ENCODE measurements around the gene CDK14.

The CDK14 gene

DNA sequence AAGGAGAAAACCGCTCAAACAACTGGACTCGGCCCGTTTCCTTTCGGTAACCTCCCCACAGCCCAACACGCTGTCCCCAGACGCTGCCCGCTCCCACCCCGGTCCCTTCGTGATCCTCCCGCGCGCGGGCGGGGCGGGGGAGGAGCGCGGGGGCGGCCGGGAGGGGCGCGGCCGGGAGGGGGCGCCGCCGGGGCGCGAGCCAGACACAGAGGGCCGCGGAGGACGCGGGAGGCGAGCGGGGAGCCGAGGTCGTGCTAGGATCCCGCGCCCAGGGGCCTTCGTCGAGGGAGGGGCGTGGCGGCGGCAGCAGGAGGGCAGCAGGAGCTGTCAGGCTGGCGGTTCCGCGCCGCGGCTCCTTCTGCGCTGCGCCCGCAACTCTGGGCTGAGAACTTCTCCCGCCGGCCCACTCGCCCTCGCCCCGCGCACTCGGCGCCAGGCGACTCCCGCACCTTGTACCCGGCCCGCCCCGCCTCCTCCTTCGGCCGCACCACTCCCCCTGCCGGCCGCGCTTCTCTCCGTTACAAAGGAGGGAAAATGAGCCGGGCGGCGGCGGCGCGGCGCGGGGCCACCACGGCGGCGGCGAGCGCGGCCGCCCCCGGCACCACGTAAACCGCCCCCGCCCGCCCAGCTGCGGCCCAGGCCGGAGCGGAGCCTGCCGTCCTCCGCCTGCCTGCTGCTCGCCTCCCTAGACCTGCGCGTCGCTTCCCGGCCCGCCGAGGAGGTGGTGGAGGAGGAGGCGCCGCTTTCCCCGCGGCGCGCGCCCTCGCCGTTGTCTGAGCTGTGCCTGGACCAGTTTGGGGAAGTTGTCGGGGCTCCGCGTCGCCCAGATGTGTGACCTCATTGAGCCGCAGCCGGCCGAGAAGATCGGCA, at the start of gene CDK14:
CDK14 (plus strand) TSS at position 521 of the 870 bp plus-strand sequence; CDS start at position 828, 307 bp downstream.
- peak; percentile 82 for DNase-seq (ENCODE audit: low spot score)
- FAIRE-seq: peak; percentile 88

DNA sequence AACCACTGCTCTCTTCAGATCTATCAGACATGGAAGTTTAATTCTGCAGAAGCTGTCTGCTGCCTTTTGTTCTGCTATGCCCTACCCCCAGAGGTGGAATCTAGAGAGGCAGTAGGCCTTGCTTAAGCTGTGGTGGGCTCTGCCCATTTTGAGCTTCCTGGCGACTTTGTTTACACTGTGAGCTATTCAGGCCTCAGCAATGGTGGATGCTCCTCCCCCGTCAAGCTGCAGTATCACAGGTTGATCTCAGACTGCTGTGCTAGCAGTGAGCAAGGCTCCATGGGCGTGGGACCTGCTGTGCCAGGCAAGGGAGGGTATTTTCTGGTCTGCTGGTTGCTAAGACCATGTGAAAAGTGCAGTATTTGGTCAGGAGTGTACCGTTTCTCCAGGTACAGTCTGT, 45.1 kb upstream of the CDK14 start:
- FAIRE-seq (no peak), DNase-seq (ENCODE audit: low spot score) (no peak)

DNA sequence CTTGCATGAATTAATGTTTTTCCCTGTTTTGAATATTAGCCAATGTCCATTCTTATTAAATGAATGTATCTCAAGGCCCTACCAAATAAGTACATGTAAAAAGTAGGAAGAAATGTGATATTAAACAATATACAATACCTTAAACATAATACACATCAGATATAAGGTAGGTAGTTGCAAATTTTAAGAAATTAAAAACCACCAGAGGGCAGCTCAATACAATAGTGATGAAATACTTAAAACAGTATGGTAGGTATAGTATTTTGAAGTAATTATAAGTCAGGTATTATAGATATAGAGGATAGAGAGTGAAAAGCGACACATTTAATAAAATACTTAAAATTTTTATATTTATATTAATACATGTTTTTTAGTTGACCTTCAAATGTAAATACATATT, 43.6 kb upstream of the CDK14 start:
- DNase-seq (ENCODE audit: low spot score) (no peak), FAIRE-seq (no peak)

DNA sequence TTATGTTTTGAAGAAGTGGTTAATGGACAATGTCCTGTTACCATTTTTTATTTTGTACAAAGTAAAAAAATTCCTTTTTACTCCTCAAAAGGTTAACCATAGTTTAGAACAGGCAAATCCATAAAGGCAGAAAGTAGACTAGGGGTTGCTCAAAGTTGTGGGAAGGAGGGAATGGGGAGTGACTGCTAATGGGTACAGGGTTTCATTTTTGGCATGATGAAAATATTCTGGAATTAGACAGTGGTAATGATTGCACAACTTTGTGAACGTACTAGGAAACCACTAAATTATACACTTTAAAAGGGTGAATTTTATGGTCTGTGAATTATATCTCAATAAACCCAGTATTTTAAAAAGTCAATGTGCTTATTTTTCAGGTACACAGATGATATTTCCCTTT, 35.4 kb upstream of the CDK14 start:
- DNase-seq (ENCODE audit: low spot score): no peak
- no peak for FAIRE-seq

DNA sequence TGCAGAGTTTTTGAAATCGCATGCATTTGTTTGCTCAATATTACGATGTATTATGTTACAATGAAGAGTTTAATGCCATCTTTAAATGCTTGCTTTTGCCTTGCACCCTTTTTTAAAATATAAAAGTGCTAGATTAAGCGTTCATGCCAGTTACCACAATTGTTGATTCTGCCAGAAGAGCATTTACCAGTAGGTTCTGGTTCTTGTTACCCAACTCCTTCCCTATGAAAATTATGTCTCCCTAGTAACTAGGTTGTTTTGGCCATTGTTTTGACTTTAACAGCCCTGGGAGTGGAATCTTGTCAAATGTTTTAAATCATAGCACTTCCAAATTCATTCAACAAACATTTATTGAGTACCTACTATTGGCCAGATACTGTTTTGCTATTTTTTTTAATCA, 32.8 kb upstream of the CDK14 start:
- no peak for DNase-seq (ENCODE audit: low spot score)
- no peak for FAIRE-seq

DNA sequence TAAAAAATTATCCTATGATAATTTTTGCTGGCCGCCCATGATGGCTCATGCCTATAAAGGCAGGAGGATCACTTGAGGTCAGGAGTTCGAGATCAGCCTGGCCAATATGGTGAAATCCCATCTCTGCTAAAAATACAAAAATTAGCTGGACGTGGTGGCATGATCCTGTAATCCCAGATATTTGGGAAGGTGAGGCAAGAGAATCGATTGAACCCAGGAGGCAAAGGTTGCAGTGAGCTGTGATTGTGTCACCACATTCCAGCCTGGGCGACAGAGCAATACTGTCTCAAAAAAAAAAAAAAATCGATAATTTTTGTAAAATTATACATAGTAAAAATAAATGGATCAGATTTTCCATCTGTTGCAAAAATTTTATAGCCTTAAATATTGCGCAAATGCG, 31.7 kb upstream of the CDK14 start:
- DNase-seq (ENCODE audit: low spot score): no peak
- no peak for FAIRE-seq

DNA sequence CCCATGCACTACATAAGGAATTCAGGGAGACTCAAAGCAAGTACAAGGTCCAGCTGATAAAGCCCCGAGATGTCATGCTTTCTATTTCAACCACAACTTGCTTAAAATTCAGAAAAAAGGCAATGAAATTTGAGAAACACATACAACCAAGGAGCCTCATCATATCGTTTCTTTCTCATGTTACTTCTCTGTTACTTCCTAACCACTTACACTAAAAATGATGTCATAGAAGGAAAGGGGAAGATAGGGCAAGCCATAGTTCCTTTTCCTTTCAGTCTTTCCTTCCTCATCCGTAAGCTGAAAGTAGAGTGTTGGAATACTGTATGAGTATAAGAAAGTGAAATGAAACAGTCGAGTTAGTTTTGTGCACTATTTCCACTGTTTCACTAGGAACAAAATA, 27.9 kb upstream of the CDK14 start:
- no peak for FAIRE-seq
- no peak for DNase-seq (ENCODE audit: low spot score)

DNA sequence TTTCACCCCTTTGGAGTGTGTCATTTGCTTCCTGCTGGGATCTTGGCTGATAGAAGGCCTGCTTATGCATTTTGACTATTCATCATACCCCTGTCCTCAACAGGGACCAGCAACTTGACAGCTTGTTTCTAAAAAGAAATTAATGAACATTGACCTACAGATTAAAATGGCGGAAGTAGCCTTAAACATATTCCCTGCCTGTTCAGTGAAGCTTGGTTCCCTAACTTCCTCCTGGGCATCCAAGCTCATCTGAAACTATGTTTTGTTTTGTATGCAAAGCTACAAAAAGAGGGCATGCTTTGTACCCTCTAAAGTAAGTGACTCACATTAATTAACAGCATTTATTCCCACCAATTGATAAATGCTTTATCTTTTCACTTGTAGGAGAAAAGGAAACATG, 26.8 kb upstream of the CDK14 start:
- DNase-seq (ENCODE audit: low spot score): no peak
- no peak for FAIRE-seq

DNA sequence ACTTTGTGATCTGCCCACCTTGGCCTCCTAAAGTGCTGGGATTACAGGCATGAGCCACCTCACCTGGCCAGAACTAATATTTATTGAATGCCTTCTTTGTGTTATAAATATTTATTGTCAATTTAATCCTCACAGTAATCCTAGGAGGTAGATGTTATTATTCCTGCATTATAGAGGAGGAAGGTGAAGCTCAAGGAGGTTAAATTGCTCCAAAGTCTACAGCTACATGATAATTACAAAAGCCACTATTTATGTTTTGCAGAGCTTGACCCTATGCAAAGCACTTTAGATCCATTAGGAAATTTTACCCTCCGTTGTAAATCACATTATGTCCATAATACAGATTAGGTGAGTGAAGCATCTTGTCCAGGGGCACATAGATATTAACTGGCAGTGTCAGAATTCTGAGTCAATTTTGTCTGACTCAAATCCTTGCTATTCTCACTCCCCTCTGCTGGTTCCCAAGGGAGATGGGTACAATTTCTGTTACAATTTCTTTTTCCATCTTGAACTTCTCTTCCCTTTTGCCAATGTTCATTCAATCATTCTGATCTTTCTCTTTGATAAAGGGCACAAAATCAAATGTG, 25.7 kb upstream of the CDK14 start:
- FAIRE-seq (no peak), DNase-seq (ENCODE audit: low spot score) (peak; percentile 41)

DNA sequence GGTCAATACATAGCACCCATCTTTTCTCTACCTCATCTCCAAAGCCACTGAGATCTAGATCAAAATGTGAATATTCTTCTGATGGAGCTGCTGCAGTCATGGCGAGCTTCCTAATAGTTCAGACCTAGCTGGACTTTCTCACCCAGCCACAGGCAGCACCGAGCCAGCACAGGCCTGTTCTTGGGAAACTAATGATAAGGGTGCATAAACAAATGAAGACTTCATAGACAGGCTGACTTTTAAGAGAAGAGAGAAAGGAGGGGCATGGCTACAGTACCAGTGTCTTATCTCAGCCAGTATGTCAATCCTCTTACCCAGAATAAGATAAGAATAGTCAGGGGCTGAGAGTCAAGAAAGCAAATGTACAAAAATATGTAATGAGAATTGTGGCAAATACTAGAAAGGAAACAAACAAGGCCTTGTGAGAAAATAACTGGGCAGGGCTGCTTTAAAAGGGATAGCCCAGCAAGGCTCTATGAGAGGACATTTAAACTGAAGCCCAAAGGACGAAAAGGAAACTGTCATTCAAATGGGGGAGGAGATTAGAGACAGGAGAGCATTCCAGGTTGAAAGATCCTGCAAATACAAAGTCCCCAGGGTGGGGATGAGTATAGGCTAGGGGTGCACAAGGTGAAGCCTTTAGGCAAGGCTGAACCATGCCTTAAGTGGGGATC, 21.8 kb upstream of the CDK14 start:
- DNase-seq (ENCODE audit: low spot score) (no peak), FAIRE-seq (no peak)

DNA sequence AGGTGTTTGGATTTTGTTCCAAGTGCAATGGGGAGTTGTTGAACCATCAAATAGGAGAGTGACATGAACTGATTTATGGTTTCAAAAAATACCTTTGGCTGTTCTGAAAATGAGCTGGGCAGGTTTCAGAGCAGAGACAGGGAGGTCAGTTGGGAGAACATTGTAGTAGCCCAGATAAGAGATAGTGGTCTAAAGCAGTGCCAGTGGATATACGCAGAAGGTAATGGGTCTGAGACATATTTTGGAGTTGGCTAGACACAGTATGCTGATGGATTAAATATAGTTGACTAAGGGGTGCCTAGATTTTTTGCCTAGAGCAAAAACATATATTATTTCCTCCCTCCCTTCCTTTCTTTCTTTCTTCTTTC, 21.3 kb upstream of the CDK14 start:
- DNase-seq (ENCODE audit: low spot score): no peak
- no peak for FAIRE-seq

DNA sequence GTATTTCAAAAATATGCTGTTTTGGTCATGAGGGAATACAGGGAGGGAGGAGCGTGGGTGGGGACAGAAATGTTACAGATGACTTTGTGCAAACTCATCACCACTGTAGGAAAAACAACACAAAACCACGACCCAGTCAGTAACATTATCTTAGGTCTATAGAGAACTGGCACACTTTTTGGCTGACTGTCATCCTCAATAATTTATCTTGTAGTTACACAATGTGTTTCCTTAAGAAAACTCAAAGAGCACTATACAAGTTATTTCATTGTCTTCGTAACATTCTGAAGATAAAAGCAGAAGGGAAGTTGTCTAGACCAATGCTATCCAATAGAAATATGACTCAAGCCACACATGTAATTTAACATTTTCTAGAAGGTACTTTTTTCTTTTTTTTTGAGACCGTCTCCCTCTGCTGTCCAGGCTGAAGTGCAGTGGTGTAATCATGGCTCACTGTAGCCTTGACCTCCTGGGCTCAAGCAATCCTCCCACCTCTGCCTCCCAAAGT, 16.9 kb upstream of the CDK14 start:
- FAIRE-seq (peak; percentile 65), DNase-seq (ENCODE audit: low spot score) (peak; percentile 79)

DNA sequence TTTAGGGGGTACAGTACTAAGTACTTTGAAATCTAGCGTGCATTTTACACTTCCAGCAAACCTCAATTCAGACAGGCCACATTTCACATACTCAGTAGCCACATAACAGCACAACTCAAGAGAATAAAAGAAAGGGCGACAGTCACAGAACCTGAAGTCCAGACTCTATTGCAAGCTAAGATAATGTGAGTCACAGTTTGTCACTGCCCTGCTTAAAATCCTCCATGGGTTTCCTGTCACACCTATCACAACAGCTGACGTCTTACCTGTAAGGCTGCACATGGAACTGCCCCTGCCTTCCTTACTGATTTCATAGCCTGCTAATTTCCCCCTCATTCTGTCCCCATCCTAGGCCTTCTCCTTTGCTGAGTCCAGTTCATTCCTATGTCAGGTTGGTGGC, 16.1 kb upstream of the CDK14 start:
- DNase-seq (ENCODE audit: low spot score): peak; percentile 46
- no peak for FAIRE-seq

DNA sequence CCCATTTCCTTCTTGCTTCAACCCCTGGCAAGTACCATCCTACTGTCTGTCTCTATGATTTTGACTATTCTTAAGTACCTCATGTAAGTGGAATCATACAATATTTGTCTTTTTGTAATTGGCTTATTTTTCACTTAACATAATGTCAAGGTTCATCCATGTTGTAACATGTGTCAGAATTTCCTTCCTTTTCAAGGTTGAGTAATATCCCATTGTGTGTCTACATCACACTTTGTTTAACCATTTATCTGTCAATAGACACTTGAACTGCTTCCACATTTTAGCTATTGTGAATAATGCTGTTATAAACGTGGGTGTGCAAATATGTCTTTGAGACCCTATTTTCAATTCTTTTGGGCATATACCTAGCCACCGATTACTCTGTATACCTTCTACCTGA, 14.0 kb upstream of the CDK14 start:
- no peak for FAIRE-seq
- no peak for DNase-seq (ENCODE audit: low spot score)

DNA sequence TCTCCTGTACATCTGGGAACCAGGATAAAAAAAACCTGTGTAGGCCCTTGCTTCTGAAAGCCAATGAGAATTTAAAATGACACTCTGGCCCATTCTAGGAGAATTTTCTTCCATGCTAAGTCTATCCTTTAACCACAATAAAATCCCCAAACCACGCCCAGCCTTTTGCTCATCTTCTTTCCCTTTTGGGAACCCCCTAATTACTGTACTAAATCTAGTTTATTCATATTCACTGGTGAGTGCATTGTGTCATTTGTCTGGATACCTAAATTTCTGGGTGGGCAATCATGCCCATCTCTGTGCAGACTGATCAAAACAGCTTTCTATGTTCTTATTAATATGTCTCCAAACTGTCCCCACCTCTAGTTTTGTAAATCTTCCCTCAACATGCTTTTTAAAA, 11.7 kb upstream of the CDK14 start:
- FAIRE-seq: no peak
- no peak for DNase-seq (ENCODE audit: low spot score)

DNA sequence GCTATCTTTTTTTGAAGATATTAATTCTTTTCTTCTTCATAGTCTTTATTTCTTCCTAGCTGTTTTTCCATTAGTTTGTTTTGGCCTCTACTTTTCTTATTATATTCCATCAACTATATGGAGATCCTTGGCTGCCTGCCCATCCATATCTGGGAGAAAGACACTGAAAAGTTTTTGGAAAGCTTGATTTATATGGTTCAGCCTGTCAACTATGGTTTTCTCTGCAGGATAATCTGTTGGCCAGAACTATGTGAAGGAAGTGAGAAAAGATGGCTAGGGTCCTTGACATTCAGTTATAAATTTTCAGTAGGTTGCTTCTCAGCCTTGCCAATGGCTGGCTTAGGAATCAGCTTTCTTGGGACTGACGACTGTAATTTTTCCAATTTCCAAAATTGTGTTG, 10.0 kb upstream of the CDK14 start:
- no peak for FAIRE-seq
- no peak for DNase-seq (ENCODE audit: low spot score)

DNA sequence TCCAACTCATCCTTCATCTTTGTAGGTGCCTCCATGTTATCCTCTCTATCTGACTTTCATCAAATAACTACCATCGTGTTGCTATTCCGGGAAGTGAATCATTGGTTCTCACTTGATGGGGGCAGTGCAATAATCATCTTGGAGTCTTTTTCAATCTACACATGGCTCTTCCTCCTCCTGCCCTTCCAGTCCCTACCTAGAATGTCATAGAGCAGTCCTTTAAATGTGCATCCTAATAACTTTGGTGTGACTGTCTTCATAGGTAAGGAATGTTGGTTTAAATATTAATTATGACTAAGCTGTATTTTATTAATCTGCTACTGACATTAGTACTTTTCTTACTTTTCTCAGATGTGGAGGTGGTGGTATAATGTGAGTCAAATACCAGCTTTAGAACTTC, 8.4 kb upstream of the CDK14 start:
- DNase-seq (ENCODE audit: low spot score): no peak

DNA sequence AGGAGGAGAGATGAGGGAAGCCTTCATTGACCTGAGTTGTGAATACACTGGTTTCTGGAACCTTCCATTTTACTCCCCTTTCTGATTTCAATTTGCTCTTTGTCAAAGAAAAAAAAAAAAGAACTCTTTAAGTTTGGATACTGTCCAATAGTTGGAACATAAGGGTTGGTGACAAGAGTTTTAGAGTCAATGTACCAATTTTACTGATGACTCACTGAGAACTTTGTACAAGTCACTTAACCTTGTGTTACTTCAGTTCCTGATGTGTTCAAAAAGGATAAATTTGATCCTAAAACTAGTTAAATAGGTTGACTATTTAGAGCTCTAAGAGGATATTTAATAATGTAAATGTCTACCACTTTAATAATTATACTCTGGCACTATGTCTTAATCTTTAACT, 4.1 kb upstream of the CDK14 start:
- FAIRE-seq (no peak), DNase-seq (ENCODE audit: low spot score) (no peak)

More for the DNA sequence above, 8.4 kb upstream of the CDK14 start:
- FAIRE-seq: no peak

DNA sequence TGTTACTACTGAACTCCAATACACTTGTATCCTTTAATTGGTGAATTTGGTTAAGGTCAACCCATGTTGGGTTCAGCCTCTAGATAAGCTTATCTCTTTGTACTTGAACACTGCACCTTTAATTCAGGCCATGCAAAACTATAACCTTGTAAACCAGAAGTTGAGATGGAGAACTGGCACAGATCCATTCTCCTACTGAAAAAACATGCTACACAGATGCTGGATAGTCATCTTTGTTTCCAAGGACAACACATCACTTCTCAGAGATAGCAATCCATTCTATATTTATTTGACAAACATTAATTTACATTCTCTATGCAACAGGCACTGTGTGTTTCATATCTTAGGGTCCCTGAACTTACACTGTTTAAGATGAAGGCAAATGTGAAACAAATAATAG, 2.9 kb upstream of the CDK14 start:
- DNase-seq (ENCODE audit: low spot score) (no peak), FAIRE-seq (no peak)

DNA sequence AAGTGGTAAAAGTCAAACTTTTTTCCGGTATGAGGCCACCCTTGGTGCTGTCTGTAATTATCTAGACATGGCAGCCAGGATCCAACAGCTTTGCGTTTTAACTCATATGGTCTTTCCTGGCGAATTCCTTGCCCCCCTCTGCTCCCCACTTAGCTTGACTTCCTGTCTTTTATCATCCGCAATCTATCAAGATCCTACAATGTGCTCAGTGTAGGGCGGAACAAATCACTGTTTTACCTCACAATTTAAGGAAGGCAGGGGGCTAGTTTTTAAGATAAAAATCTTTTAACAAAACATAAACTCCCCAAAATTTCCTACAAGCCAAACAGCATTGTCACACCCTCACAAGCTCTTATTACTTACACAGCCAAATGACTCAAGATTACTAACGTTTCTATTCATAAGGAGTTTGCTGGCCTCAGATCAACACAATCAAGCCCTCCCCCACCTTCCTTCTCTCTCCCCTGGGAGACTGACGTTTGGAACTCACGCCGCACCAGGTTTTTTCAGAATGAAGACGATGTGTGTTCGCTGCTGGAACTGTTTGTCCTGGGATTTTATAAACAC, 1.3 kb upstream of the CDK14 start:
- peak; percentile 81 for DNase-seq (ENCODE audit: low spot score)
- FAIRE-seq: no peak

DNA sequence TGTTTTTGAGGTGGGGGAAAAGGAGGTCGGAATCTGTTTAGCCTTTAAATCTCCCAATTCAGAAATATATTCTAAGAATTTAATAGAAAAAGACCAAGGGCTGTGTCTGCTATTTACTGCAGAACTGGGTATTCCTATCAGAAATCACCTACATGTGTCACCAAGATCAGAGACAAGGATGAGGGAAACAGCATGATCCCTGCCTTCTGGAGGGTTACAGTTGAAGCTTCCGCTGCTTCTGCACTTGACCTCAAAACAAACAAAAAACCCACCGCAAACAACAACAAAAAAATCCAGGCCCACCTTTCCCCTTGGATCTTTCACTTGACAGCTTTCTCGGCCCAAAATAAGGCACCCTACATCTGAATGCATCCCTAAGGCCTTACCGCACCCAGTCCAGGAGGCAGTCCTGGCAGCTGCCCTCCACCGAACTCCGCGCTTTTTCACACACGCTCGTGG, 750 bp upstream of the CDK14 start:
- DNase-seq (ENCODE audit: low spot score) (no peak), FAIRE-seq (peak; percentile 40)

All from urothelium cell line (cell line).